DMS153 (cell line): Measurements from ENCODE around the gene ME1.
A peak's percentile ranks its signal among the peaks of the same experiment; 100 is the strongest.
"Not testable (repeated sequence)": the region's sequence is repeated elsewhere in the genome, so short reads cannot be mapped to it uniquely, and the experiment has no call there.

ENCODE experiments used
- DNase-seq: peaks from one replicate; lab custom pipeline; 2025; lab: John Stamatoyannopoulos, UW

ME1 gene

DNA sequence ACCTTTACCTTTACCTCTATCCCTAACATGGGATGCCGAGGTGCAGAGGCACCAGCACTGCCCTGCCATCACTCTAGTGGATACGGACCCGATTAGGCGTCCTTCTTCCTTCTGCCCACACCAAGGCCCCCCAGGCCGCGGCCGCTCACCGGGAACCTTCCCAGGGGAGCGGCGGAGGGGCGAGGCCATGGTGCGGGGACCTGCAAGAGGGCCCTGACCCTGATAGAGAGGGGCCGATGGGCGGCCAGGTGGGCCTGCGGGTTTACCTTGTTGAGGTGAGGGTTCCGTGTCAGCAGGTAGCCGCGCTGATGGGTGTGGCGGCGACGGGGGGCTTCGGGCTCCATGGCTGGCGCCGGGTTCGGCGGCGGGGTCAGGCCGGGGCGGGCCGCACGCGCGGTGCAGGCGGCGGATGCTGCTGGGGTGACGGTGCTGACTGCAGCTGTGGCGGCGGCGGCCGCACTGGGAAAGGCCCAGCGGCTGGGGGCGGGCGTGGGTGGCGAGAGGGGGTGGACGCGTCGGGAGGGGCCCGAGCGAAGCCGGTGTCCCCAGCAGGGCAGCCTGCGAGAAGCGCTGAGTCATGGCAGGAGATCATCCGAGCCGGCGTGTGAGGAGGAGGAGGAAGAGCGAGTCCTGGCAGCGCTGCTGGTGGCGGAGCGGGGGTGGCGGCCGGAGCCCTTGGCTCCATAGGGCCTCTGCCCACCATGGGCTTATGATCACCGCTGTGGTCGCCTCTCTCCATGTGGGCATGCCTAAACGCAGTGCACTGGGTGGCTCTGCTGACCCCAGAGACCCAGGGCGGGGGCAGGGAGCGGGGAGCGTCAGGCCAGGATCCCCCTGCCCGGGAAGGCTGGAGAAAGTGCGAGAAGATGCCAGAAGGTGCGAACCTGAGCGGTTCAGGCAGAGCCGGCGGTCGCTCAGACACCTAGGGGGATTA lies at the start of gene ME1:
ME1 (minus strand) TSS at position 441 of the 934 bp plus-strand sequence; CDS start at position 344, 97 bp downstream.
- peak; percentile 15 for DNase-seq

DNA sequence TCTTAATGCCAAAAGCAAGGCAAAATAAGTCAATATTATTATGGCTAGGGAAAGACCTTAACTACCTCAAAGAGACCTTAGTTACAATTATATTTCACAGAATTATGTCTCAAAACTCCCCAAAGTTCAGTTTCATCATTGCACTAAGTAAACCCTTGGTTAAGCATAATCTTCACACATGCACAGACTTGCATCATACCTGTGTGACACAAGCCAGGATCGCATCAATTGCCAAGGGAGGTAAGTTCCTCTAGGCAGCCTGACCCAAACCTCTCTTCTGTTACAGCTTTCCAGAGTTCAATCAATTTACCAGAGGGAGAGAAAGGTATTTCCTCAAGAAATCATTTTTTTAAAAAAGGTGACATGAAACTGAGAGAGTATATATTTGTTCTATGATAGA lies 49.6 kb upstream of the ME1 start:
- DNase-seq: no peak

DNA sequence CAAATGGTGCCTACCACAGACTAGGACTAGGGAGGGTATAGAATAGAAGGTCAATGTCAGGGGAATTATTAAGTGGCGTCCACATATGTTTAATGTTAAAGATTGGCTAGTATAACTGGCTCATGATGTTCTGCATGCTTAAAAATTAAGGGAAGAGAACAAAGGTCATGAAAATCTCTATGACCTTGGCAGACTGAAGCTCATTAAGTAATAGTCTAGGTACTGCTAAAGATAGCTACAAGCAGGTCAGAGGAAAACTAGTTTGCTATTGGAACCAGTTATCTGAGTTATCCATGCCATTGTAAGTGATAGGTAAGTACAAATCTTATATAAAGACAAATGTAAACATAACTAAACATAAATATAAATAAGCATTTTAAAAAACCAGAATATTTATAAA lies 48.5 kb upstream of the ME1 start:
- no peak for DNase-seq

DNA sequence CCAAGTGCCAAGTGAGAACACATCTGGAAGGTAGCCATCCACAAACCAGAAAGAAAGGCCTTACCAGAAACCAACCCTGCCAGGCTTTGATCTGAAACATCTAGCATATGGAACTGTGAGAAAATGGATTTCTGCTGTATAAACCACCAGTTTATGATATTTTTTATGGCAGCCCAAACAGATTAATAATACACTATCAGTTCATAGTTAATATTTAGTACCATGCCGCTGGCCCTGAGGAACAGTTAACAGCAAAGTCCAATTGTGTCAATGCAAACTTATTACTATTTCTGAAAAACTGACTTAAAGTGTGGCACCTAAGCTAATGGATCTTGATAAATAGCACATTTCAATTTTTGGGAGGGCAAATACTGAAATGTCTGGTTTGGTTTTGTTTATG lies 46.1 kb upstream of the ME1 start:
- no peak for DNase-seq

DNA sequence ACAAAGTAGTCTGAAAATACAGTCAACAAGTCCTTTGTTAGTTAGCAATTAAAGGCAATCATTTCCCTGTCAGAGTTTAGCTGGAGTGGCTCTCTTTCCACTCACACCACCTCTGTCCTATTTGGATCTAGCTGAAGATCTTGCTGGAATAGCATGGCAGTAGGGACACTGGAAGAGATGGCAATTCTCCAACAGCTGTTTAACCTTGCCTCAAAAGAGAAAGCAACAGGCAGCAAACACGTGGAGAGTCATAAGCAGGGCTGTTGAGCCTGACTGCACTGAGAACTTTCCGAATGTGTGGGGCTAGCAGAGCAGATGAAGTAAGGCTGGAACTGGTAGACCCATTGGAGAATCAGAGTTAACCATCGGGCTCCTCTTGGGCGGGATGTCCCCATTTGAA lies 43.5 kb upstream of the ME1 start:
- DNase-seq: peak; percentile 53

DNA sequence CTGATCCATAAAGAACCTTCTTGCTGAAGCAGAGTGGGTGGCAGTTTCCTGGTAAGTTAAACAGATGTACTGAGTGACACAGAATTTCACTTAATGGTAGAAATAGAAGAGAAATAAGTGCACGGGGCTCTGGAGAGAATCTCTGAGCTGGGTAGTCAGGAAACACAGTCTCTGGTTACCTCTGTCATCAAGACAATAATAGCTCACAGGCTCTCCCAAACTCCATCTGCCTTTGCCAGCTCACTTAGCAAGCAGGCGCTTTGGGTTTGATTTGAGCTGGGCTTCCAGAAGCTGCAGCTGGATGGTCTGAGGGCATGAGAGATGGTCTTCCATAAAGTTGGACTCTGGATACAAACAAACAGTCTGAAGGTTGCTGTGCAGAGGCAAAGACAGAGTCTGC lies 41.9 kb upstream of the ME1 start:
- no peak for DNase-seq

DNA sequence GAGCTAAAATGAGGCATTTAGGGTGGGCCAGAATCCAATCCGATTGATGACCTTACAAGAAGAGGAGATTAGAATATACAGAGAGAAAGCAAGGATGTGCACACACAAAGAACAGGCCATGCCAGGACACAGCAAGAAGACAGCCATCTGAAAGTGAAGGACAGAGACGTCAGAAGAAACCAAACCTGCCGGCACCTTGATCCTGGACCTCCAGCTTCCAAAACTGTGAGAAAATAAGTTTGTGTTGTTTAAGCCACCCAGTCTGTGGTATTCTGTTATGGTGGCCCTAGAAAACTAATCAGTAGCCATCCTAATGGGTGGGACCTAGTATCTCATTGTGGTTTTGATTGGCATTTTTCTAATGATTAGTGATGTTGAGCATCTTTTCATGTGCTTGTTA lies 39.7 kb upstream of the ME1 start:
- no peak for DNase-seq

DNA sequence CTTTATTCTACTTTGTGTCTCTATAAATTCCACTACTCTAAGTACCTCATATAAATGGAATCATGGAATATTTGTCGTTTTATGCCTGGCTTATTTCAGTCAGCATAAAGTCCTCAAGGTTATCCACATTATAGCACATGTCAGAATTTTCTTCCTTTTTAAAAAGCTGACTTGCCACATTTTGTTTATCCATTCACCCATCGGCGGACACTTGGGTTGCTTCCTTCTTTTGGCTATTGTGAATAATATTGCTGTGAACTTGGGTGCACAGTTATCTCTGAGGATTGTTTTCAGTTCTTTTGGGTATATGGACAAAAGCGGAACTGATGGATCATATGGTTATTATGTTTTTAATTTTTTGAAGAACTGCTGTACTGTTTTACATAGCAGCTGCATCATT lies 39.1 kb upstream of the ME1 start:
- DNase-seq: no peak

DNA sequence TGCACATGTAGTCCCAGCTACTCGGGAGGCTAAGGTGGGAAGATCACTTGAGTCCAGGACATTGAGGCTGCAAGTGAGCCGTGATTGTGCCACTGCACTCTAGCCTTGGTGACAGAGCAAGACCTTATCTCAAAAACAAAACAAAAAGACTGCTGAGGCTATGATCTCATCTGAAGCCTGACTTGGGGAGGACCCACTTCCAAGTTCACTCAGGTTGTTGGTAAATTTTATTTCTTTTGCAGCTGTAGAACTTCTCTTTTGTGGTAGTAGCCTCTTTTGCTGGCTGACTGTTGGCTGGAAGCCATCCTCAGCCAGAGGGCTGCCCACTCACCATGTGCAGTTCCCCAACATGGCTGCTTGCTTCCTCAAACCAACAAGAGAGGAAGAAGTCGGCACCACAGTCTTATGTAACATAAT lies 36.8 kb upstream of the ME1 start:
- no peak for DNase-seq

DNA sequence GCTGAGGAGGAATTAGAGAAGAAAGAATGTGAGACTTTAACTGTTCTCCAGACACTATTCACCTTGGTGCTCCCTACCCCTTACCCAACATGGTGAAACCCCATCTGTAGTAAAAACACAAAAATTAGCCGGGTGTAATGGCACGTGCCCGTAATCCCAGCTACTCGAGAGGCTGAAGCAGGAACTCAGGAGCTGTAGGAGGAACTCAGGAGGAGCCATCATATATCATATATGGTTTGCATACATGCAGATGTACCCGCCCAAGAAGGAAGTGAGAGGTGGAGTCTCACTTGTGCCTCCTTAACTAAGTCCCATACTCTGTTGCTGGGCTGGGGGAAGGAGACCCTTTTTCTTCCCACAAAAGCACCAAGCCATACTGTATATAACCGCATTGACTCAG lies 35.5 kb upstream of the ME1 start:
- no peak for DNase-seq

DNA sequence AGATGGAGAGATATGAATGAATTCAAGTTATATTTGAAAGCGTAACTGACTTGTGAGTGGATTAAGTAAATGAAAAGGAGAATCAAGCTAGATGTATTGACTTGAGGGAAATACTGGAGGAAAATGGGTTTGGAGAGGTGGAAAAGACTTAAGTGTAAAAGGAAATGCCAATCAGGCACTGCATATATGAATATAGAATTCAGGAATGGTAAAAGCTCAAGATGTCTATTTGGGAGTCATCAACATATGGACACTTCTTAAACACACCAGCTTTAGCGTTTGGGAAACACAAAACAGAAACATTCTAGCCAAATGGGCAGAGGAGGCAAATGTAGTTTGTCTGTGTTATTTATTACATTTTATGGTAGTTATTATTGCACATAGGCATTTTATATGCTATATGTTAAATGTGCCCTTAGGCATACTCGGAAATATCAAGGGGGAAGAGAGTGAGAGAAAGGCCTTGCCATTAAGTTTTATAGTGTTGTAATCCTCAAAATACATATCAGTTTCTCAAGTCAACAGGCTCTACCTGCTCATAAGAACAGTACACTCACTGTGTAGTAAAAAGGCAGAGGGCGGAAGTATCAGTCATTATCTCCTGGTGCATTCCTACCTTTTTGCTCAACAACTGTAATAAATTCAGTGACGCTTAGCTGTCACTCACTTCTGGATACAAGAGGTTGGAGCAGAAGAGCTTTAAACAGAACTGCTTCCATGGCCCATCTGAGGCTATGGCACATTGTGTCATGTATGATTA lies 33.7 kb upstream of the ME1 start:
- DNase-seq: no peak

DNA sequence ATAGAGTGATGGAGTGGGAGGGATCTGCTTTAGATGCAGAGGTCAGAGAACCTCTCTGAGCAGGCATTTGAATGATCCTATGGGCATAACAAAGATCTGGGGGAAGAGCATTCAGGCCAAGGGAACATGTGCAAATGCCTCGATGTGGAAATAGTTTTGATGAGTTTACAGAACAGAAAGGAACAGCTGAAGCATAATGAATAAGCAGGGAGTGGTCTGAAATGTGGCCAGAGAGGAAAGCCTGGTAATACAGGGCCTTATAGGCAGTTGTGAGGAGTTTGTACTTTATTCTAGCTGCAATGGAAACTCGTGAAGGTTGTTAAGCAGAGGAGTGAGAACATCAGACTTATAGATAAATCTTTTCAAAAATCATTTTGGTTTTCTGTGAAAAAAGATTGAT lies 33.0 kb upstream of the ME1 start:
- no peak for DNase-seq

DNA sequence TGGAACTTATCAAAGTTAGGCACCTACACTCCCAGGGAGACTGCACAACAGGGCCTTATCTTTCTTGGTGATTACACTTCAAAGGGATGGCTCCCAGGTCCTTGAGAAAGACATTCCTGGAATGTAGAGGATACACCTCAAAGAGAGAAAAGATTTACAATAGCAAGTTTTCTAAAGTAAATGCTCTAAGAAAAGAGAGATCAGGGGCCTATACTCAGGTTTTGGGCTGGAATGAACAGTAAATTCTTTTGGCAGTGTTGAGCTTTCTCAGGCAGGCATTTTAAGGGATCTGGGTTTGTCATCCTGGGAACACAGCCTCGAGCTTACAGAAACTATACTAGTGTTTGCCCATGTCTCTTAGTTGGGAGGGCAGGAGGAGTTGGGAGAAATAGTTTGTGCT lies 31.7 kb upstream of the ME1 start:
- DNase-seq: no peak

DNA sequence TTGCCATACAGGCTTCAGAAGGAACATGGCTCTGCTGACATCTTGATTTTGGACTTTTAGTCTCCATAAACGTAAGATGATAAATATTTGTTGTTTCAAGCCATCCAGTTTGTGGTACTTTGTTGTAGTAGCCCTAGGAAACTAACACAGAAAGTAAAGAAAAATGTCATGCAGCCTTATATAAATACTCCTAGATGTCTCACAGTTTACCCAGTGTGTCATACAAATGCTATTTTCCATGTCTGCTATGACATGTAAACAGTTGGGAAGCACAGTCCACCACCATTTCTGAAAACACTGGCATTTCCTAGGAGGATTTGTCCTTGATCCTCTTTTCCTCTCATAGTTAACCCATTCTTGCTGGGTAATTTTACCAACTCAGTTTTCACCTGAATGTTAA lies 30.6 kb upstream of the ME1 start:
- DNase-seq: no peak

DNA sequence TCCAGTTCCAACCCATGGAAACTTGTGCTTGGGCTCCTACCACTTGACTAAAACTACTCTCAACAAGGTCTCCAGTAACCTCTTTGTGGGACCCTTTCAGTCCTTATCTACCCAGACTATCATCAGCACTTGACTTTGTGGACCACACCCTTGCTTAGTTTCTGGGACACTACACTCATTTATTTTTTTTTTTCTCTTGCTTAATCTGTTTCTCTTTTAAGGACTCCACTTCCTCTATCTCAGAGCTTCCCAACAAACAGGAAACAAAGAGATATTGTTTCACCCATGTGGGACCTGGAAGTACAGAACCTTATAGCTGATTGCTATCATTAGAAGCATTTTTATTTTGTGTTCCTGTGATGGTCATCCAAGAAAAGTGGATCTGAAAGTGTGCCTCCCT lies 28.8 kb upstream of the ME1 start:
- no peak for DNase-seq

DNA sequence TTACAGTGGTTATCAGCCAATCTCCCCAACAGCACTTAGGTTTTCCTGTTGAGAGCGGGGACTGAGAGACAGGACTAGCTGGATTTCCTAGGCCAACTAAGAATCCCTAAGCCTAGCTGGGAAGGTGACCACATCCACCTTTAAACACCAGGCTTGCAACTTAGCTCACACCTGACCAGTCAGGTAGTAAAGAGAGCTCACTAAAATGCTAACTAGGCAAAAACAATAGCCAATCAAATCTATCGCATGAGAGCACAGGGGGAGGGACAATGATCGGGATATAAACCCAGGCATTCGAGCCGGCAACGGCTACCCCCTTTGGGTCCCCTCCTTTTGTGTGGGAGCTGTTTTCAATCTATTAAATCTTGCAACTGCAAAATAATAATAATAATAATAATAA lies 19.2 kb upstream of the ME1 start:
- DNase-seq: not testable (repeated sequence)

DNA sequence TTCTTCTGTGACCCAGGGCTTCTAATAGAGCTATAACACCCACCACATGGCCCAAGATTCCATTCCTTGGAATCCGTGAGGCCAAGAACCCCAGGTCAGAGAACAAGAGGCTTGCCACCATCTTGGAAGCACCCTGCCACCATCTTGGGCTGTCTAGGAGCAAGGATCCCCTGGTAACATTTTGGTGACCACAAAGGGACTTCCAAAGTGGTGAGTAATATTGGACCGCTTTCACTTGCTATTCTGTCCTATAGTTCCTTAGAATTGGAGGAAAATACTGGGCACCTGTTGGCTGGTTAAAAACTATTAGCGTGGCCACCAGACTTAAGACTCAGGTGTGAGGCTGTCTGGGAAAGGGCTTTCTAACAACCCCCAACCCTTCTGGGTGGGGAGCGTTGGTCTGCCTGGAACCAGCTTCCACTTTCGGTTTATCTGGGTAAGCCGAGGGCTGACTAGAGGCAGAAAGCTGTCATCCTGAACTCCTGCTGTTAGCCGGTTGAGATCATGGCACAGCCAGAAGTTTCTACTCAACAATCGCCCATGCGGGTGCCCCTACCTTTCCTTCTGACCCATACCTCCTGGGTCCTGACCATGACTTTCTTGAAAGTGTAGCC lies 13.3 kb upstream of the ME1 start:
- not testable (repeated sequence) for DNase-seq

DNA sequence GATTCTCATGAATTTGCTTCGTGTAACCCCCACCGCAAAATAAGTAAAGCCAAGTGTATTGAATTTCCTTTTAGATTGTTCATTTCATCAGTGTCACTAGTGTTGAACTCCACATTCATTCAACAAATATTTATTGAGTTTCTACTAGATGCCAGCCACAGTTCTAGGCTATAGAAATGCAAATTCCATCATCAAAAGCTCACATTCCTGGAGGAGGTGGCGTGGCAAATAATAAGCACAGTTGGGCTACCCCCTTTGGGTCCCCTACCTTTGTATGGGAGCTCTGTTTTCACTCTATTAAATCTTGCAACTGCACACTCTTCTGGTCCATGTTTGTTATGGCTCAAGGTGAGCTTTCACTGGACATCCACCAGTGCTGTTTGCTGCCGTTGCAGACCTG lies 12.7 kb upstream of the ME1 start:
- no peak for DNase-seq

DNA sequence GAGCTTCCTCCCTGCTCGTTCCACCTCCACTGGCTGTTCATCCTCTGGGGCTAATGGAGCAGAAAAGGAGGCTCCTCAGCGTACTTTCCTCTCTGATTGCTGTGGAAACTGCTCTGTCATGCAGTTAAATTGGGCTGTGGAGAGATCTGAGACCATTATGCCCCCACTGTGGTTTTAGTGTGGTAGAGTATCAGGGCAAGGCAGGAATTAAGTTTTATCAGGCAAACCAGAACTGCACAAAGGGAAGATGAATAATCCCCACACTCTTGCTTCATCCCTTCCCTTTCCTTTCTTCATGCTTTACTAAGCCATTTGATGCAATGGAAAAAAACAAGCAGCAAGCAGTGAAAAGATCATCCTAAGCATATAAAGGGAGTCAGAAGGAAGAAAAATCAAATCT lies 11.9 kb upstream of the ME1 start:
- DNase-seq: no peak

DNA sequence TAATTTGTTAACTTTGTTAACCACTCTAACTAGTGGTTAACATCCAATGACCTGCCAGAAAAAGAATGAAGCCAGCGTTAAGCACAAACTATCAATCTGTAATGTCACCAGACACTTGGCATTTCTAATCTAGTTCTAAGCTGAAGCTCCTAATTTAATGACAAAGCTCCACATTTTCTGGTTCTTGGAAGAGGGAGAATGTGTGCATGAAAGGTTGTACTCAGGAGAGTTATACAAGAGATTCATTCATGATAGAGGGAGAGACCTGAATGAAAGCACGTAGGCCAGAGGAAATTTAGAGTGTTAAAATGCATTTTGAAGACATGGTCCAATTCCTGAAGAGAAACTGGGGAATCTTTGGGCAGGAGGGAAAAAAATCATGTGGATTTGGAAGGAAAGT lies 8.3 kb upstream of the ME1 start:
- no peak for DNase-seq

DNA sequence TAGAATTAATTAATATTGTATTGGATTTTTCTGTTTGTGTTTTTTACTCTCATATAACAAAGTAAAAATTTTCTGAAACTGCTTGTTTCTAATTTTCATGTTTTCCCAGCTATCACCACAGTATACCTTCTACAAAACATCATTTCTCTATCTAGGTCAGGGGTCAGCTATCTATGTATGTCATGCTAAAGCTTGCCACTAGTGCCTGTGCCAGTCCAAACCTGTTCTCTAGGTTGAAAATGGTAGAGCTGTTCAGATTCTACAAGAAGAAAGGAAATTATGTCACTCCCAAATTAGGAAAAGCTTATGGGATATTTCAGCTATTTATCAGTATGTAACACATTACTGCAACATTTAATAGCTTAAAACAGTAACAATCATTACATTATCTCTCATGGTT lies 5.8 kb upstream of the ME1 start:
- no peak for DNase-seq

DNA sequence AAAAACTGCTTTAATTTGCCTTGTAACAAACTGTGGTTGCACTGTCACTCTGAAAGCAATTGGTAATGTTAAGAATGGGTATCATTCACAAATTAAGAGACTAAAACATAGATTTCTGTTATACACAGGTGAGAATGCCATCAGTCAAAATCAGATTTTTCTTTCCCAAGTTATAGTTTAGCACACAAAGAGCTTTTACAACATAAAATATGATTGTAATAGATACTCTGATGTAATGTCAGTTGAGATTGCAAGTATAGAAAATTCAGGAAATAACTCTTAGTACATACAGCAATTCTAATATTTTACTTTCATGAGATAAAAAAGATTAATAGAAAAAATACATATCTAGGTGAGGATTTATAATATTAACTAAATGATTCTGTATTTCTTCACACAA lies 2.3 kb upstream of the ME1 start:
- DNase-seq: no peak

DNA sequence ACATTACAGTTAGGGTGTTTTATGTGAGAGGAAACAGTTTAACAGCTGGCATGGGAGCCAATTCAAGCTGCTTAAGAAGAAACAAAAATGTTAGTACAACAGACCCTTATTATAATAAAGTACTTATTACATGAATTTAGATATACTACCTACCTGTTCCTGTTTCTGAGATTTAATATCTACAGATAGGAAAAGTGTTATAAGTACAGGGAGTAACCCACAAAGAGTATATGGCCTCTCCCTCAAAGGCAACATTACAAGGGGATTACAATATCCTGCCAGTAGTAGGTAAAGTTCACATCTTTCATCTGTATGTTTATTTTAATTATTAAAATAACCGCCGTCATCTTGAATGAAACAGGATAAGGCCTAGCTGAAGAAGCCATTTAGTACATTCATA lies 1.8 kb upstream of the ME1 start:
- DNase-seq: no peak
